CD4-positive, alpha-beta T cell treated with Interleukin-4 for 4 hours (primary cell): ENCODE data around the gene PUM1.
"Not testable (repeated sequence)": the region's sequence is repeated elsewhere in the genome, so short reads cannot be mapped to it uniquely, and the experiment has no call there.

ENCODE experiments used
- DNase-seq: peaks from one replicate; pipeline ENCODE4 v3.0.0-alpha.2; 2020

The PUM1 gene

DNA sequence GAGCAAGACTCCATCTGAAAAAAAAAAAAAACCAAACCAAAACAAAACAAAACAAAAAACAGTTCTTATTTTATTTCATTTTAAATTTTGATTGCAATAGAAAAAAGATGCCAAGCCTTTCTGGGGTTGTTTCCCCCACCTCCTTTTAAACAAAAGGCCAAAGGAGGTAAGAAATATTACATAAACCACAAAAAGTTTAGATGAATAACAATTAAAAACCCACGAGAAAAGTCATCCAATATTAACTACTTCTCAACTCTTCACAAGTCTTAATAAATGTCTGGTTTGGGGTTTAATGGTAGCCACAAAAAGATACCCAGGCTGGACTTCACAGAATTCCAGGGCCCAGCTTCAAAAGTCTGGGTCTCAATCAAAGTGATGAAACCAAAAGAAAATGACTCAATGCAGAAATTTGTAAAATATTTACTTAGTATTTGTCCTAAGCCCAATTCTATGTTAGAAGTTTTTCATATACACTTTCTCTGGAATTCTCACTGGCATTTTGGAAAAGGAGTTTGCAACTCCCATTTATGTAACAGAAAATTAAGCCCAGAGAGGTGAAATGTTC is 110.0 kb downstream of the PUM1 start:
- no peak for DNase-seq

DNA sequence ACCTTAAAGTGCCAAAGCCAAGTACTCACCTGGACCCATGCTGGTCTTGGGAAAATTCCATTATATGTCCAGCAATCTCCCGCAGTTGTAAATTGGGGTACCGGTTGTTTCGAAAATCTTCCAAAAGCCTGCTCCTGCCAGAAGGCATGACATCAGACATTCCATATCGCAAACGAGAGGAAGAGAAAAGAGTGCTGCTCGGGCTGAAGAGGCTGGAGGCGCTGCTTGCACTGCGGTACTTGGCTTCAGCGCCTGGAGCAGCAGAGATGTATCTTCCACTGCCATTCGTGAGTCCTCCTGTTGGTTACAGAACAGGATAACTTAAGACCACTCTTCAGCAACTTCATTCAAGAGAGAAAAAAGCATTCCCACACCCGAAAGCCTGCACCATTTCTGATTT is 111.8 kb downstream of the PUM1 start:
- DNase-seq = no peak

GRCh38 chr1:30952098-30952497 is 113.4 kb downstream of the PUM1 start:
- no peak for DNase-seq

GRCh38 chr1:30950700-30951099 is 114.8 kb downstream of the PUM1 start:
- DNase-seq = no peak

DNA sequence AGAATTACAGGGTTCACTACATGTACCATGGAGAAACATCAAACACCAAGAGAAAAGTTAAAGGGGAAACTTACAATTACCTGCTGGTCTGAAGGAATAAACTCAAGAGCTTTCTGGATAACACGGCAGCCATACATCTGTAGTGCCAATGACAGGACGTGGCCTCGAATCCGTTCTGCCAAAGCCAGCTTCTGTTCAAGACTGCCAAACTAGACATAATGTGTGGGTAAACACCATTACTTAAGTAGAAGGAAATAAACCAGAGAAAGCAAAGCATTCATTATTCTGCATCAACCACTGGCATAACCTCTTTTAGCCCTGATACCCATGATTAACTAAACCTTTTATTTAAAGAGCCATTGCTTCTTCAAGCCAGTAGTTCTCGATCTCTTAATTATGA is 115.5 kb downstream of the PUM1 start:
- no peak for DNase-seq

DNA sequence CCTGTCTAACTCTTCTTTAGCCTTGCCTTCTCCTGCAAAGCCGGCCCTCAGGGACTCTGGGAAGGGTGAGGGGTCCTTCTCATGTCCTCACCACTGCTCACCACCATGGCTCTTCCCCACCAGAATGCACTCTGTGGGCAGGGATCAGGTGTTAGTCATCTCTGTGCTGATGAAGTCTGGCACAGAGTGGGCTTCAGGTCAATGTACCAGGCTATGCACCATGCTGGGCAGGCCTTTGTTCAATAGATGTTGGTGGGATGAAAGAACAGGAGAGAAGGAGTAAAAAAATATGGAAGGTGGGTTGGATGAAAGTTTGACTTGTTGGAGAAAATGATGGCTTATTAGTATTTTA is 116.1 kb downstream of the PUM1 start:
- not testable (repeated sequence) for DNase-seq

GRCh38 chr1:30948813-30949486 is 116.6 kb downstream of the PUM1 start:
- DNase-seq = not testable (repeated sequence)

GRCh38 chr1:30948278-30948677 is 117.2 kb downstream of the PUM1 start:
- no peak for DNase-seq

DNA sequence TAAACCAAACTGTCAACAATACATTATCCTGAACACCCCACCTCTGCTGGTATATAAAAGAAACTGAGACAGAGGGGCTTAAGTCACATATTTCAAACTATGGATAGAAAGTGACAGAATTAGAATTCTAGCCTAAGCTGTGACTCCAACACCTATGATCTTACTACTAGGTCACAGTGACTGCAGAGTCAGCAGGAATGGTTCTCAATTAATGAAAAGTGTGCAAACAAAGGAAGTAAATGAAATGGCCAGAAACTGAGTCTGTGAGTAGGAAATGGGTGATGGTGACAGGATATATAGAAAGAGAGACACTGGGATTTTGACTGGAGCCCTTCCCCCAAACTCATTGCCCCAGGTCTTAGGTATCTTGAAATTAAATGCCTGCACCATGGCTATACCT is 118.3 kb downstream of the PUM1 start:
- no peak for DNase-seq

DNA sequence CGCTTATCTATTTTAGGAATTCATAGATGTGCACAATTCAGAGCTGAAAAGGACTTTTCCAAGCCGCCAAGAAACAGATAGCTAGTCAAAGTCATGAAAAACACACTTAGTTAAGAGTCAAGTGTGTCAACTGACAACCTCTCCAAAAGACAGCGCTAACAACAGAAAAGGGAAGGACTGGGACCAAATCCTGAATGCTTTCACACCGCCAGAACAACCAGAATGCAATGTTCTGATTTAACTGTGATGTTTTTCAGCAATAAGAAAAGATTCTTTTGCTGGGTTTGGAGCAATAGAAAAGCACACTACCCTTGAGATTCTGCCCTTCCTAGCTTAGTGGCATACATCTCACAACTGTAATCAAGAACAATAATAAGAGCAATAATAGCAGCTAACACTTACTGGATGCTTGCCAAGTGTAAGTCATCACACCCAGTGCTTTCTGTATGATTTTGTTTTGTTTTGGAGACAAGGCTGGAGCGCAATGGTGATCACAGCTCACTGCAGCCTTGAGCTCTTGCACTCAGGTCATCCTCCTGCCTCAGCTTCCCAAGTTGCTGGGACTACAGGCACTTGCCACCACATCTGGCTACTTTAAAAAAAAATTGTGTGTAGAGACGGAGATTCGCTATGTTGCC is 123.1 kb downstream of the PUM1 start:
- no peak for DNase-seq

DNA sequence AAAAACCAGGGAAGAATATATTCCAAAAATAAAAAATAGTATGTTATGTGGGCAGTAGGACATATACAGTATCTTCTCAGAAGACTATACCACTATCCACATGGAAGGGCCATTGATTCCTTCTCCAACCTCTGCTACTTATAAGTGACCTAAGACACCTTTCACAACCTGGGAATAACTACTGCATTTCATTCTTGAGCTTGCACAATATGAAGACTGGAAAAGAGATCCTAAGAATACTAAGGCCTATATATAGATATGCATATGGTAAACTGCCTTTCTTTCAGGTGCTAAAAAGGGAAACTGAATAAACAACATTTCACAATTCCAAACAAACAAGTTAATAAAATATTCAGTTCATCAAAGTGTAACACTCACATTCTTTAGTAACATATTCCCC is 125.0 kb downstream of the PUM1 start:
- no peak for DNase-seq

DNA sequence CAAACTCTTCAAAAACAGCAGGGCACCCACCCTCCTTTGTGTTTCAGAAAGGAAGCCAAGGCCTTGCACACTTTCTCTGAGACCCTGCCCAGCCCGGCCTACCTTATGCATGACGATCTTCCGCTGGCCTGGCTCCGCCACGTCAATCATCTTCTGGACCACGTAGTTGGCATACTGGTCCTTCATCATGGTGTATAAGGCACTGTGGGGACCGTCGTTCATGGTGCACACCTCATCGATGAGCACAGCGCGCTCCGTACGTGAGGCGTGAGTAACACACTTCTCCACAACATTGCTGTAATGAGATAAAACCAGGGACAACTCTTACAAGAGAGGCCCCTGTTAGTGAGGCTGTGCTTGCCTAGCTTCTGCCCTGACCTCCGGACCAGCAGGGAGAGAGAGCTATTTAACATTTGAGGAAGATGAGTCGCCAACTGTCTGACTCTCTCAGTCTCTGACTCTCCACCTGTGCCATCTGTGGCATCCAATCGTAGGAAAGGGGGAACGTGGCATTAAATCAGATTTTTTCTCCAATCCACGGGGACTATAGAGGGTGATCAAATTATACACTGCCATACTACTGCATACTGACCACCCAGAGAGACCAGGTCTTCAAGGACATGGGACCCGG is 128.9 kb downstream of the PUM1 start:
- DNase-seq = no peak

GRCh38 chr1:30935758-30936157 is 129.8 kb downstream of the PUM1 start:
- DNase-seq = not testable (repeated sequence)

- DNase-seq = no peak
Observed at GRCh38 chr1:30934613-30935012, 130.9 kb downstream of the PUM1 start.

DNA sequence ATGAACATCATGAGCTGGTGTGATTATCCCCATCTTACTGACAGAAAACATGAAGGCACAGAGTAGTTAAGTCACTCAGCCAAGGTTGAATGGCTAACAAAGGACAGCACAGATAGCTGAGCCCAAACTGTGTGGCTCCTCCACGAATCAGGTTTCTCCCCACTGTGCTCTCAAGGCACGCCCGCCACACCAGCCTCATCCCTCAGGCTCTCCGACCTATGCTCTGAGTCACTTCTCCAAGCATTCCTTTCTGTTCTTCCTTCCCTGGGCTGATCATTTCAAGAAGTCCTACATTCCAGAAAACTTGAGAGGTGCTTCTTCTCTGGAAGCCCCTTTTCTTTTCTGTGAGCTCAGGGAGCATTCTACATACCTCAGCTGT is 131.7 kb downstream of the PUM1 start:
- no peak for DNase-seq

GRCh38 chr1:30930631-30931173 is 134.8 kb downstream of the PUM1 start:
- DNase-seq = no peak

- DNase-seq = no peak
Observed at GRCh38 chr1:30929944-30930525, 135.5 kb downstream of the PUM1 start.

DNA sequence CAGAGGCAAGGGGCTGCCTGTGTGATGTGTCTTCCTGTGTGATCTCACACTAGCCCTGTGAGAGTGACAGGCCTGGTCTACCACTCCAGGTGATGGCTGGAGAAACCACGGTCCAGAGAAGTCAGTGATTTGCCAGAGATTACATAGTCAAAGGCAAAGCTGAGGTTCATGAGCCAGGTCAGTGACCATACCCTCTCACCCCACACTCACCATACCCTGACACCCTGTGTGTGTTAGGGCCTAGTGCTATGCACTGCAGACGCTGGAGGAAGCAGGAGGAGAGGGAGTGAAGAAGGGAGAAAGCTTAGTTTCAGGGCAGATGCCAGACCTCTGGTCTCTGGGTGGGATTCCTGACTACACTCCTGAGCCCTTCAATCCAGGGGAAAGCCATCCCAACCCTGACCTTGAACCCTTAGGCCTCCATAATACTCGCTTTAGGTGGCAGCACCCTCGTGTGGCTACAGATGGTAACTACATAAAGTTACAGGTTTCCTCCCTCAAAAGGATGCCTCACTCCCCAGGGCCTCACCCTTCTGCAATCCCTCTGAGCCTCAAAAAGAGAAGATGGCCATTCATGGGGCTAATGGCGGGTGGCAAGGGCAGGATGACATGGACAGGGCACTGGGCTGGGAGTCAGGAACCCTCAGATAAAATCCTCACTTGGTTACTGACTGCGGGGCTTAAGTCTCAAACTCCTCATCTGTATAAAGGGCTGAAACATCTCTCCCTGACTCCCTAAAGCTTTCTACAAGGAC is 136.2 kb downstream of the PUM1 start:
- DNase-seq = peak; percentile 46

DNA sequence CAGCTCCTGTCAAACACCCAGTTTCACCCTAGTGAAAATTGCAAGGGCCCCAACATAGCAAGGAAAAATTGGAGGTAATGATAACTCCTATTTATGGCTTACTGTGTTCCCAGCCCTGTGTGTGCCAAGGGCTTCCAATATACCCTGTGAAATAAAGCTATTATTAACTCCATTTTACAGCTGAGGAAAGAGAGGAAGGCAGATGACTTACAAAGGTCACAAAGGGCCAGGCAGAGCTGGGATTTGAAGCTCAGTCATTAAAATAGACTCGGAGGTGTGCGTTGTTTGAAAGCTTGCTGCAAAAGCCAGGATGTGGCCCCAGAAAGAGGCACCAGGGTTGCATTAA is 136.8 kb downstream of the PUM1 start:
- no peak for DNase-seq

DNA sequence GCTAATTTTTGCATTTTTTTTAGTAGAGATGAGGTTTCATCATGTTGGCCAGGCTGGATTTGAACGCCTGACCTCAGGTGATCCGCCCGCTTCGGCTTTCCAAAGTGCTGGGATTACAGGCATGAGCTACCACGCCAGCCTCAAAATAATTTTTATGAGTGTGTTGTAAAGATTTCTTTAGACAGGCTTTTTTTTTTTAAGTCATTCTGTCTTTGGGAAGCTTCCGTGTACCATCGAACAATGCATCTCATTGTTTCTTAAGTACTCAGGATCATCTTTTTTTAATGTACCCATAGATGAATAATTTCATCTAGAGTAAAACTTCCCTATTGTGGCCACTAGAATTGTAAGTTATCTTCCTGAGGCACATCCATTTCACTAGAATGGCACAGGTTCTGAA is 137.3 kb downstream of the PUM1 start:
- no peak for DNase-seq

DNA sequence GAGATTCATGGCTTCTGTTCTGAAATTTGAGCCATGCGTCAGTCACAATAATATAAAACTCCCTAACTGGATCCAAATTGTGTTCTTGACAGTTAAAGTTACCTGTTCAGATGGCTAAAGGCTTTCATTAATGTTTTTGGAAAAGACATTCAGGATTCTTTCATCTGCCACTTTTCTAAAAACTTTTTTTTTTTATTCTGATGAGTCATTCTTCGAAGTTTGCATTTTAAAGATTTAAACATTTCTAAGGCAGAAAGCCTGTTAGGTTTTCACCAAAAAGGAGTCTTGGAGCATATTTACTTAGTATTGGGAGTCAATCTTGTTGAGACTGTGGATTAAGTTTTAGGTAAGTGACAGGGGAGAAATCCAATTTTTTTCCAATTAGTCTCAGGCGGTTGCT is 138.1 kb downstream of the PUM1 start:
- DNase-seq = no peak

DNA sequence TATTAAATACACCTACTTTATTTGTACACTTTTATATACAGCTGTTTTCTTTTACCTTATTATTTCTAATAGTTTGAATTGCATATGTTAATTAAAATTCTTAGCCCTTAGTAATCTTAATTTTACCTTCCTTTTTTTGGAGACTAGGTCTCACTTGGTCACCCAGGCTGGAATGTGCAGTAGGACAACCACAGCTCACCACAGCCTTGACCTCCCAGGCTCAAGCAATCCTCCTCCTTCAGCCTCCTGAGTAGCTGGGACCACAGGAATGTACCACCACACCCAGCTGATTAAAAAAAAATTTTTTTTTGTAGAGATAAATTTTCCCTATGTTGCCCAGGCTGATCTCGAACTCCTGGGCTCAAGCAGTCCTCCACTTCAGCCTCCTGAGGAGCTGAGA is 141.9 kb downstream of the PUM1 start:
- DNase-seq = no peak

DNA sequence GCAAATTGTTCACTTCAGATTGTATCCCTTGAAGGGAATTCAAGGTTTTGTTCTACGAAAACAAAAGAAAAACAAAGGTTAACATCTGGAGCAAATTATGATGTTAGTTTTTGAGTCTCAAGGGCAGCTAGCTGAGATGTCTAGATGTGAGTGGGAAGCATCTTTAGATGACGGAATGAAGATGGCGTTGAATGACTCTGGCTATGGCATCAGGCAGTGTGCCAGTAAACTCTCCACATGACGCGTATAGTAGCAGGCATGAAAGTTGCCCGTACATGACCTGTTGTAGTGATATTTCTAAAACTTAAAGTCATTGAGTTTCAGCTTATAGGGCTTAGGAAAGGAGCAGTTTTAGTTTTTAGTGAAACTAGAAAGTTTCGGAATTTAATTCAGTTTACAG is 144.7 kb downstream of the PUM1 start:
- no peak for DNase-seq
